OCI-LY1 (cell line): Measurements from ENCODE around the gene TFAP2E.

Experiments used
- H2AFZ ChIP-seq: fragments of 200-600 bp; sonication (generic), shearing (Covaris generic); 2 replicates; pipeline ENCODE4 v1.6.0; 2014; ENCODE audit warnings: antibody characterized with exemption, mild to moderate bottlenecking, low read length
- H3F3A ChIP-seq: fragments of 200-600 bp; sonication (generic), shearing (Covaris generic); 2 replicates; pipeline ENCODE4 v1.6.0; 2014; ENCODE audit warnings: mild to moderate bottlenecking, antibody characterized with exemption, low read length, moderate library complexity; ENCODE audit not compliant: insufficient read depth
- H3K27ac ChIP-seq: fragments of 200-600 bp; sonication (generic); 2 replicates; pipeline ENCODE4 v1.5.1; 2014; ENCODE audit warnings: low read length, mixed run types, mild to moderate bottlenecking, low read depth; ENCODE audit not compliant: poor library complexity, severe bottlenecking
- H3K27me3 ChIP-seq: fragments of 200-600 bp; sonication (generic); 2 replicates; pipeline ENCODE4 v1.6.0; 2014; ENCODE audit warnings: antibody characterized with exemption, mild to moderate bottlenecking, low read length, moderate library complexity; ENCODE audit not compliant: insufficient read depth
- H3K36me3 ChIP-seq: fragments of 200-600 bp; sonication (generic); 2 replicates; pipeline ENCODE4 v1.6.1; 2014; ENCODE audit warnings: mild to moderate bottlenecking, antibody characterized with exemption, low read length, moderate library complexity, mixed read lengths; ENCODE audit not compliant: insufficient read depth
- H3K4me1 ChIP-seq: fragments of 200-600 bp; sonication (generic); 2 replicates; pipeline ENCODE4 v1.5.1; 2014; ENCODE audit warnings: mild to moderate bottlenecking, low read length, moderate library complexity; ENCODE audit not compliant: insufficient read depth, severe bottlenecking
- H3K4me2 ChIP-seq: fragments of 200-600 bp; sonication (generic), shearing (Covaris generic); 2 replicates; pipeline ENCODE4 v1.6.1; 2014; ENCODE audit warnings: low read length
- H3K4me3 ChIP-seq: fragments of 200-600 bp; sonication (generic); 2 replicates; pipeline ENCODE4 v1.5.1; 2014; ENCODE audit warnings: low read length, low read depth, mild to moderate bottlenecking, mixed read lengths; ENCODE audit not compliant: poor library complexity, severe bottlenecking
- H3K79me2 ChIP-seq: fragments of 200-600 bp; shearing (Covaris generic); 2 replicates; pipeline ENCODE4 v1.6.1; 2016; ENCODE audit warnings: mixed run types, low read length, mixed read lengths; ENCODE audit not compliant: insufficient read depth
- H3K9ac ChIP-seq: fragments of 200-600 bp; sonication (generic), shearing (Covaris generic); 2 replicates; pipeline ENCODE4 v1.6.1; 2014; ENCODE audit warnings: mild to moderate bottlenecking, low read length, mixed read lengths
- H3K9me2 ChIP-seq: fragments of 200-600 bp; sonication (generic), shearing (Covaris generic); 2 replicates; pipeline ENCODE4 v1.6.1; 2014; ENCODE audit warnings: low read depth, mild to moderate bottlenecking, low read length, mixed read lengths
- H3K9me3 ChIP-seq: fragments of 200-600 bp; shearing (Covaris generic); 2 replicates; pipeline ENCODE4 v1.6.1; 2014; ENCODE audit warnings: low read length, mixed read lengths
- H4K20me1 ChIP-seq: fragments of 200-600 bp; sonication (generic), shearing (Covaris generic); 2 replicates; pipeline ENCODE4 v1.6.0; 2016; ENCODE audit warnings: mild to moderate bottlenecking, low read length; ENCODE audit not compliant: insufficient read depth
- EZH2 ChIP-seq: fragments of 200-600 bp; sonication (generic), shearing (Covaris generic); IDR thresholded peaks from 2 replicates; pipeline ENCODE4 v1.8.0; 2017; ENCODE audit warnings: borderline replicate concordance, mixed run types, mild to moderate bottlenecking, antibody characterized with exemption, low read length, moderate library complexity, mixed read lengths
- TF ChIP-seq, protein P1 (sequence below): fragments of 200-600 bp; sonication (generic), shearing (Covaris generic); IDR thresholded peaks from 2 replicates; pipeline ENCODE4 v1.5.1; 2017; ENCODE audit warnings: mild to moderate bottlenecking, antibody characterized with exemption, low read length, moderate library complexity, mixed read lengths

TFAP2E gene

DNA sequence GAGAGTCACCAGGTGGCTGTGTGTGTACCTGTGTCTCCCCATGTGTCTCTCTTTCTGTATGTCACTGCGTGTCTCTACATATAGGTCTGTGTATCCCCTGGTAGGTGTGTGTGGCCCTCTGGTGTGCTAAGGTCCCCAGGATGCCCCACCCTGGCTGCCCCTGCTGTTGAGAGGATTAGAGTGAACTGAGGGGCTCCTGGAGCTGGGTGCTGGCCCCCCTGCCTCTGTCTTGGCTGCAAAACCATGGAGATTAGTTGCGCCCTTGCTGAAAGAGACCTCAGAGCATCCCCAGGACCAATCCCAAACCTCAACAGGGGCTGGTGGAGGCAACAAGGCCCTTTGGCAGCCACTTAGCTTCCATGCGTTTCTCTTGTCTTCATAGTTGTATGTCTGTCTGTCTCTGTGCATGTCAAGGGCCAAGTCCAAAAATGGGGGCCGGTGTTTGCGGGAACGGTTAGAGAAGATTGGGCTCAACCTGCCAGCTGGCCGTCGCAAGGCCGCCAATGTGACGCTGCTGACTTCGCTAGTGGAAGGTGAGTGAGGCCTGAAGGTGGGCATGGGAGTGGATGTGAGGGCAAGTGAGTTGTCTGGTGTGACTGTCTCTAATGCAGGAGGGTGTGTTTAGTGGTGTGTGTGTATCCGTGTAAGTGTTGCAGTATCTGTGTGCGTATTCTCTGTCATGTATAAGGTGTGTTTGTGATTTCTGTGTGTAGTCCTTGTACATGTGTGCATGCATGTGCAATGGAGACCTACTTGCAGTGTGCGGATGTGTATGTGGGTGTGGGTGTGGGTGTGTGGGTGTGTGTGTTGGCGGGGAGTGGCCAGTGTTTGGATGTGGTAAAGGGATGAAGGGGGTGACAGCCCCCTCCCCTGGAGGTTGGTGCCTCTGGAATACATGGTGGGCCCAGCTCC lies 16.7 kb downstream of the TFAP2E start:
- H3K79me2 ChIP-seq: no peaks in the 10 kb centered on the region
- no peaks in the 10 kb centered on the region for H3K27me3 ChIP-seq
- H3K4me1 ChIP-seq: no peaks in the 10 kb centered on the region
- no peaks in the 10 kb centered on the region for H3K36me3 ChIP-seq
- H3K9ac ChIP-seq: no peak overlapping the region
- H3K4me3 ChIP-seq: no peak overlapping the region
- no peak overlapping the region for H3K27ac ChIP-seq
- H3K9me2 ChIP-seq: no peaks in the 10 kb centered on the region
- no peaks in the 10 kb centered on the region for H3K9me3 ChIP-seq
- H3K4me2 ChIP-seq: no peak overlapping the region
- H3F3A ChIP-seq: no peaks in the 10 kb centered on the region
- no peak for TF ChIP-seq EZH2
- TF ChIP-seq, protein P1, sequence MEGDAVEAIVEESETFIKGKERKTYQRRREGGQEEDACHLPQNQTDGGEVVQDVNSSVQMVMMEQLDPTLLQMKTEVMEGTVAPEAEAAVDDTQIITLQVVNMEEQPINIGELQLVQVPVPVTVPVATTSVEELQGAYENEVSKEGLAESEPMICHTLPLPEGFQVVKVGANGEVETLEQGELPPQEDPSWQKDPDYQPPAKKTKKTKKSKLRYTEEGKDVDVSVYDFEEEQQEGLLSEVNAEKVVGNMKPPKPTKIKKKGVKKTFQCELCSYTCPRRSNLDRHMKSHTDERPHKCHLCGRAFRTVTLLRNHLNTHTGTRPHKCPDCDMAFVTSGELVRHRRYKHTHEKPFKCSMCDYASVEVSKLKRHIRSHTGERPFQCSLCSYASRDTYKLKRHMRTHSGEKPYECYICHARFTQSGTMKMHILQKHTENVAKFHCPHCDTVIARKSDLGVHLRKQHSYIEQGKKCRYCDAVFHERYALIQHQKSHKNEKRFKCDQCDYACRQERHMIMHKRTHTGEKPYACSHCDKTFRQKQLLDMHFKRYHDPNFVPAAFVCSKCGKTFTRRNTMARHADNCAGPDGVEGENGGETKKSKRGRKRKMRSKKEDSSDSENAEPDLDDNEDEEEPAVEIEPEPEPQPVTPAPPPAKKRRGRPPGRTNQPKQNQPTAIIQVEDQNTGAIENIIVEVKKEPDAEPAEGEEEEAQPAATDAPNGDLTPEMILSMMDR: no peak
- H4K20me1 ChIP-seq: no peaks in the 10 kb centered on the region
- no peak overlapping the region for H2AFZ ChIP-seq

DNA sequence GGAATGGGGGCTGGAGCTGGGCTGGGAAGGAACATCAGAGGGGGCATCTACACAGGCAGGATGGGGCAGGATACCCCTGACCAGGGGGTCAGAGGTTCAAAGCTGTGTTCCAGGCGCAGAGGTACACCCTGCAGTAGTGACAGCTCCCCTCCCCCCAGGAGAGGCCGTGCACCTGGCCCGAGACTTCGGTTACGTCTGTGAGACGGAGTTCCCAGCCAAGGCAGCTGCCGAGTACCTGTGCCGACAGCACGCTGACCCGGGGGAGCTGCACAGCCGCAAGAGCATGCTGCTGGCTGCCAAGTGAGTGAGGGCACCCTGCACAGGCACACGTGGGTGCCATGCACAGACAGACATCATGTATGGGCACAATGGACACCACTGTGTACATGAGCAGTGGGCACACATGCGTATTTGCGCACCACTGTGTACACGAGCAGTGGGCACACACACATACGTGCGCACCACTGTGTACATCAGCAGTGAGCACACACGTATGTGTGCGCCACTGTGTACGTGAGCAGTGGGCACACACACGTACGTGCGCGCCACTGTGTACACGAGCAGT lies 17.4 kb downstream of the TFAP2E start:
- Histone ChIP-seq H3K9me3 (no peaks in the 10 kb centered on the region), H3K9me2 (no peaks in the 10 kb centered on the region), H3K27ac (no peak overlapping the region), H3K36me3 (no peaks in the 10 kb centered on the region), H3K4me3 (no peak overlapping the region), H3F3A (no peaks in the 10 kb centered on the region), H3K79me2 (no peaks in the 10 kb centered on the region), H2AFZ (no peak overlapping the region), H3K9ac (no peak overlapping the region), H4K20me1 (no peaks in the 10 kb centered on the region), H3K27me3 (no peaks in the 10 kb centered on the region), H3K4me1 (no peaks in the 10 kb centered on the region), H3K4me2 (no peak overlapping the region)
- no peak for TF ChIP-seq EZH2
- TF ChIP-seq, protein P1: no peak

DNA sequence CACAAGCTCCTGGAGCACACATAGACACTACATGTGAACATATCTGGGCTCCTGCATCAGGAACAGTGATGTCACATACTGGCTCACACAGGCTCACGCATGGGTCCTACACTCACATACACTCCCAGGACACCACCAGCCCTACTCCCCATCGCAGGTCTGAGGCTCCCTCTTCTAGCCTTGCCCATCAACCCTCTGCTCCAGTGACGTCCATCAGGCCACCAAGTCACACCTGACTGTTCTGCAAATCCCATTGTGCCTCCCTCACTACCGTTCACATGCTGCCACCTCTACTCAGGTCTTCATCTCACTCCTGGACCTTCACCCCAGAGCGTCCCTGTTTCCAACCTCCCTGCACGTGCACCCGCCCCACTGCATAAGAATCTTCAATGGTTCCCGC lies 18.1 kb downstream of the TFAP2E start:
- Histone ChIP-seq H3K27me3 (no peaks in the 10 kb centered on the region), H3K4me2 (no peak overlapping the region), H3K9me3 (no peaks in the 10 kb centered on the region), H3K36me3 (no peaks in the 10 kb centered on the region), H3K9me2 (no peaks in the 10 kb centered on the region), H3F3A (no peaks in the 10 kb centered on the region), H3K9ac (no peak overlapping the region), H3K27ac (no peak overlapping the region), H3K79me2 (no peaks in the 10 kb centered on the region), H3K4me3 (no peak overlapping the region), H4K20me1 (no peaks in the 10 kb centered on the region), H2AFZ (no peak overlapping the region), H3K4me1 (no peaks in the 10 kb centered on the region)
- TF ChIP-seq, protein P1: no peak
